SW480 (cell line): ENCODE measurements around the gene DHRS2.
"Not testable (repeated sequence)": the region's sequence is repeated elsewhere in the genome, so short reads cannot be mapped to it uniquely, and the experiment has no call there.

Source experiments
- DNase-seq: peaks from one replicate; pipeline ENCODE4 v3.0.0-alpha.2; 2016; ENCODE audit warnings: low spot score

The DHRS2 gene

DNA sequence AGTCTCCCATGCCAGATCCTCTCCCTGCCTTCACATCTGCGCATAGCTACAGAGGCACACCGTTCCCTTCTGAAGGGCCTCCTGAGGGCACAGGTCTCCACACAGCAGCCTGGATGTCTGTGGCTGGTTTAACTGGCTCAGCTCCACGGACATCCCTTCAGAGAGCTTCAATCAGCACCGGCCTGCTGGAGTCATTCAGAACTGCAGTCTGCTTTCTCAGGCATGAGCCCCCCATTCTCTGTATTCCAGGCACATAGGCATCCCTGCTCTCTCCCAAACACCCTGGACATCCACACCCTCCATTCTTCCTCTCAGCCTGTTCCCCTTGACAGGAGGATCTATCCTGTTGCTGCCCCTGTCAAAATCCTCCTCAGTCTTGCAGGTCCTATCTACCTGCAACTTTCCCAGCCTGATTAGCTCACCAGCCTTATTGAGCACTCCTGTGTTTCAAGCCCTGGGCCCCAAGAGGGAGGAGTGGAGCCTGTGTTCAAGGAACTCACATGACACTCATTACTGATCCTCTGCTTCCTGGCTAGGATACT lies 2.9 kb upstream of the DHRS2 start:
- DNase-seq = no peak

DNA sequence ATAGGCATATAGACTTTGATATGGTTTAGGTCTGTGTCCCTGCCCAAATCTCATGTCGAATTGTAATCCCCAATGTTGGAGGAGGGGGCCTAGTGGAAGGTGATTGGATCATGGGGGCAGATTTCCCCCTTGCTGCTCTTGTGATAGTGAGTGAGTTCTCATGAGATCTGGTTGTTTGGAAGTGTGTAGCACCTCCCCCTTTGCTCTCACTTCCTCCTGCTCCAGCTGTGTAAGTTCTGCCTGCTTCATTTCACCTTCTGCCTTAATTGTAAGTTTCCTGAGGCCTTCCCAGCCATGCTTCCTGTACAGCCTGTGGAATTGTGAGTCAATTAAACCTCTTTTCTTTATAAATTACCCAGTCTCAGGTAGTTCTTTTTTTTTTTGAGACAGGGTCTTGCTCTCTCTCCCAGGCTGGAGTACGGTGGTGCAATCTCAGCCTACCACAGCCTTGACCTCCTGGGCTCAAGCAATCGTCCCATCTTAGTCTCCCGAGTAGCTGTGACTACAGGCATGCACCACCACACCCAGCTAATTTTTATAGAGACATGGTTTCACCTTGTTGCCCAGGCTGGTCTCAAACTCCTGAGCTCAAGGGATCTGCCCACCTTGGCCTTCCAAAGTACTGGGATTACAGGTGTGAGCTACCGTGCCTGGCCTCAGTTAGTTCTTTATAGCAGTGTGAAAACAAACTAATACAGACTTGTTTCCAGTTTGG lies 1.3 kb upstream of the DHRS2 start:
- DNase-seq = not testable (repeated sequence)

GRCh38 chr14:23637312-23637654 lies 1.1 kb downstream of the DHRS2 start:
- DNase-seq = not testable (repeated sequence)

DNA sequence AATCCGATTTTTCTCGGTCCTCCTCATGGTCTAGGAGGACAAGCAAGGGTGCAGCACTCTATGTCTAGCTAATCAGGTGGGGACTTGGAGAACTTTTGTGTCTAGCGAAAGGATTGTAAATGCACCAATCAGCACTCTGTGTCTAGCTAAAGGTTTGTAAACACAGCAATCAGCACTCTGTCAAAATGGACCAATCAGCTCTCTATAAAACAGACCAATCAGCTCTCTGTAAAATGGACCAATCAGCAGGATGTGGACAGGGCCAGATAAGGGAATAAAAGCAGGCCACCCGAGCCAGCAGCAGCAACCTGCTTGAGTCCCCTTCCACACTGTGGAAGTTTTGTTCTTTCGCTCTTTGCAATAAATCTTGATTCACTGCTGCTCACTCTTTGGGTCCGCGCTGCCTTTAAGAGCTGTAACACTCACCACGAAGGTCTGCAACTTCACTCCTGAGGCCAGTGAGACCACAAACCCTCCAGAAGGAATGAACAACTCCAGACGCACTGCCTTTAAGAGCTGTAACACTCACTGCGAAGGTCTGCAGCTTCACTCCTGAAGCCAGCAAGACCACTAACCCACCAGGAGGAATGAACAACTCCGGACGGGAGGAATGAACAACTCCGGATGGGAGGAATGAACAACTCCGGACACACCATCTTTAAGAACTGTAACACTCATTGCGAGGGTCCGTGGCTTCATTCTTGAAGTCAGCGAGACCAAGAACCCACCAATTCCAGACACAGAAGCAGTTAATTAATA lies 1.7 kb downstream of the DHRS2 start:
- not testable (repeated sequence) for DNase-seq

- DNase-seq = no peak
Measured at GRCh38 chr14:23638414-23639047, 2.4 kb downstream of the DHRS2 start.

- no peak for DNase-seq
Measured at GRCh38 chr14:23639048-23639890, 3.1 kb downstream of the DHRS2 start.

DNA sequence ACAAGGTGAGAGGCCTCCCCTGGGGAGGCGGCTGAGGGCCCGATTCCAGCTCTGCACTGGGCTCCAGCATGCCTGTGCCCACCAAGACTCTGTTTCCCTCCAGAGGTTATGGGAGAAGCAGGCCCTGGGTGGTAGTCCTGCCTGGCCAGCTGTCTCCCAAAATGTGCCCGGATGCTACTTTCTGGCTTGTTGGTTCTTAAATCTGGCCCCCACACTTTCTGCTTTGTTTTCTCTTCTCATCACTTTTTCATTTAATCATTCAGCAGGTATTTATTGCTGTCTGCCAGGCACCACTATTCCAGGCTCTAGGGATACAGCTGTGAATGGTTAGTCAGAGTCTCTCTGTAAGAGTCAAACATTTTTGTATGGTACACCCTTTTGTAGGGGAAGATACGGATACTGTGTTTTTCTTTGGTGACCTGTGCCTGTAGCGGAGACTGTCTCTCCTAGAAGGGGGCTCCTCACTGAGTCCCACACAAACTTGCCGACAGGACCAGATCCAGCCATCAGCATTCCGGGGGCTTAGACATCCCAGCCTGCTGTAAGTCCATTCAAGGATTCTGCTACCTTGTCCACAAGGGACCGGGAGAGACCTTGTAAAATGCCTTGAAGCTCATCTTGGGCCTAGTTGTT lies 3.8 kb downstream of the DHRS2 start:
- no peak for DNase-seq

DNA sequence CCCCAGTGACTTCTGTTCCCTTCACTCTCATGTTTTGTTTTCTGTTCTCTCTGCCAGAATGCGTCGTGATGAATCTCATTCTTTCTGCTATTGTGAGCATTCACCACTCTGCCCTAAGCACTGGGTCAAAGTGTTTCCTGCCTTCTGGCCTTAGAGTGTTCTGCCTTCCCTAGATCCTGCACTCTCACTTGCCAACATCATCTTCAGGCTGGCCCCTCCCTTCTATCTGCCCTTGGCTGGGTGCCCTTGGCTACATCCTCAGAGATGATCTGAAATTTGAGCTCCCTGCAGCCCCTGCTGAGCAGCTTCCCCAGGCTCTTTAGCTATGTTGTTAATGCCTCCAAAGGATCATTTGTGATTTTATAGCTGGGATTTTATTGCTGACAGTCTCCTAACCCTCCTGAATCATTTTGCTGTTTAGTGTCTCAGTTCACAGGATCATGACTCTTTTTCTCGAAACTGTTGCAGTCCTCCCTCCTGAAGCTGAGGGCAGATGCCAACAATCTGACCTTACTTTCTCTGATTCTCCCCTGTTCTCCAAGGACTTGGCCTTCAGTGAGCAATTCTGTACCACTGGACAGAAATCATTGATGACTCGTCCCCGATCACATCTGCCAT lies 4.5 kb downstream of the DHRS2 start:
- DNase-seq = no peak

GRCh38 chr14:23641180-23641914 lies 5.2 kb downstream of the DHRS2 start:
- DNase-seq = no peak

GRCh38 chr14:23641915-23642588 lies 5.9 kb downstream of the DHRS2 start:
- DNase-seq = no peak

DNA sequence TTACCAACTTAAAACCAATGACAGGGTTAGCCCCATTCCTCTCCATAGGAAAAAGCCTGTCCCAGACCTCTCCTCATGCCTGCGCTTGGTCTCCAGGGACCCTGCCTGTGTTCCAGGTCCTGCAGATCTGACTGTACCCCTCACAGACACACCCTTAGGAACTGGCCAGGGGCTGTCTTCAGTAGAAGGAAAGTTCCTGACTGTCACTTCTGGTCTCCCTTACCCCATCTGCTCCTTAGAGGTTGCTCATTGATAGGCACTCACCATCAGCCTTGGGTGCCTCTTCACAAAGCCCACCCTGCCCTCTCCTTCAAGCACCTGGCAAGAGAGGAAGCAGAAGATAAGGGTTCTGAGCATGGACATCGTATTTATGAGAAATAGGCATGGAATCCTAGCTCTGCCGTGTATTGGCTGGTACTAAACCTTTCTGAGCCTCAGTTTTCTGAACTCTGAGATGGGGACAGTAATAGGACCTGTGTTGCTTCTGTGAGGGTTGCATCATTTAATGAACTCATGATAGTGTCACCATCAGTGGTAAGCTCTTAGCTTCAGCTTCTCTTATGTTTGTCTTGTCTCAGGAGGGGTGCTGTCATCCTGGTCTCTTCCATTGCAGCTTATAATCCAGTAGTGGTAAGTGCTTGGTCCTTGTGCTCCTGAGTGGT lies 7.5 kb downstream of the DHRS2 start:
- no peak for DNase-seq

- no peak for DNase-seq
Measured at GRCh38 chr14:23644195-23644918, 8.2 kb downstream of the DHRS2 start.

- DNase-seq = no peak
Measured at GRCh38 chr14:23644919-23645336, 8.8 kb downstream of the DHRS2 start.

GRCh38 chr14:23645504-23645811 lies 9.3 kb downstream of the DHRS2 start:
- DNase-seq = no peak

DNA sequence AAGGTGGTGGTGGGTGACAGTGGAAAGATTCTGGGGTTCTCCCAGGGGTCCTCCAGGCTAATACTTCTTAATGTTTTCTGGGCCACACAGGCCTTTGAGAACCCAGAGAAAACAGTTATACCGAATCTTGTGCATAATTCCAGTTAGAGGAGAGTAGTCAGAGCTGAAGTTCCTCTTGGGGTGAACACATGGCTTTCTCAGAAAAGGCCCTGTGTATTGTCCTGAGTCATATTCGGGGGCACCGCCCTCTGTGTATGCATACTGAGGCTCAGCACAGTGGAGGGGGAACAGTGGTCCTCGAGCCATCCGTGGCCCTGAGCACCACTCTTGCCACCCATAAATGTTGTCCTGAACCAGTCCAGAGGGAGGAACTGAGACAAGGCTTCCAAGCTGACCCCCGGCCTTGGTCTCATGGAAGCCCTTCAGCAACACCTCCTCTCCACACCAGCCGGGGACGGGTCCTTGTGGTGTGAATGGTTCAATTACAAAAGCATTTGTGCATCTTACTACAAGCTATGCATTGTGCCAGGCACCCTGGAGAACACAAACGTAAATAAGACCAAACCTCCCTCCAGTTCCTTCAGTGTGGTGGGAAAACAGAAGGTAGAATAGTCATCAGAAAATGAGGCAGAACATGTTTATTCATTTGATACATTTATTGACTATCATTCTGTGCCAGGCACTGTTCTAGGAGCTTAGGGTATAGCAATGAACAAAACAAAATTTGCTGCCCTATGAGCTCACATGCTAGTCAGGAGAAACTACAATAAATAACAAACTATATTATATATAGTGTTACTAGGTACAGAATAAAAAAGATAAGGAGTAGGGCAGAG lies 9.9 kb downstream of the DHRS2 start:
- no peak for DNase-seq

DNA sequence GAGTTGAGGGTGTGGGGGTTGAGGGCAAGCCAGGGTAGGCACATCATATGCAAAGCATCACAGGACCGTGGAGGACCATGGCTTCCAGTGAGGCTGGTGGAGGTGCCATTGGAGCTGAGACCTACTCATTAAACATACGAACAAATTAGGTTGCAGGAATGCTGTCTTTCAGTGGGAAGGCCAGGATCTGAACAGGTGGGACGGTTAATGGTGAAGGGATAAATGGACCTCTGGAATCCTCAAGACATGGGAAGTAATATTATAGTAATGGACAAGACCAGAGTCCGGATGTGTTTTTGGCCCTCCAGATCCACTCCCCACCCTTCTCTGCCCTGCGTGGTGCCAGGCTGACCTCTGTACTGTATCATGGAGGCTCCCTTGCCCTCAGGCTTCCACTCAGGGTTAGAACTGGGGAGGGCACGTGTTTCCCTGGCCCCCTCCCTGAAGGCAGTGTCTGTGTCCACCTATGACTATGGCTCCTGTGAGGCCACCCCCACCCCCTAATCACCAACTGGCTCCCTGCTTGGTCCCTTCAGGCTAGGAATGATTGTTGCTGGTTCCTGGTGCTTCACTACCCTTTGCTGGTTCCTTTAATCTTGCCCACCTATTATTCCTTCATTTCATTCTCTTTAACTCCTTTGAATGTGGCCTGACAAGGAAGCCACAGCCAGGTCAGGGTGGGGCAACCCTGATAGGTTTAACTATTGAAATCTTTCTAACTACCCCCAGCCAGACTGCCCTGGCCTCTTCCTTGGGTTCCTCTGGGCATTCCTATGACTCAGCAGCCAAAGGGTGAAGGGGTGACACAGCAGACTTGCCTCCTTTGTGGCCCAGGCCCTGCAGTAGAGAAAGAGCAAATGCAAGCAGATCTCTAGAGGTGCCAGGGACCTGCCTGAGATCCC lies 10.7 kb downstream of the DHRS2 start:
- DNase-seq = no peak

DNA sequence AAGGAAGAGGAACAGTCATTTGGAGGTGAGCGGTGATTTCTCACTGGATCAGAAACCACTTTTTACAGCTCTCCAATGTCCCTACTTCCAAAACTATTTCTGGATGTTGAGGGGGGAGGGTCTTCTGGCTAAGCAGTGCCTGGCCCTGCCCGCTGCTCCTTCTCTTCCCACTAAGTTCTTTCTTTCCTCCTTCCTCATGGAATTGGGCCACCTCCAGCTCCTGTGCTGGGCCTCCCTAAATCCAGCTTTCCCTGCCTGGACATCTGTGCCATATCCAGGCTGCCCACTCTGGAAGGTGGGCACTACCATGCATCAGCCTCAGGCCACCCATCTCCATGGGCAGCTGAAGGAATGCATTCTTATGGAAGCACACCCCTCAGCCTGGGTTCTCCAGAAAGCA lies 11.5 kb downstream of the DHRS2 start:
- no peak for DNase-seq
